ENCODE measurements around the gene PRR14L. TPM values are rescaled to one million over a fixed set of nuclear protein-coding genes. Genes with fewer than 3 reads are reported as not detected.
"Not testable (repeated sequence)": the region's sequence is repeated elsewhere in the genome, so short reads cannot be mapped to it uniquely, and the experiment has no call there.

Gene PRR14L
- total RNA-seq = 10 to 100 TPM; 63.5 to 72.4 TPM

DNA sequence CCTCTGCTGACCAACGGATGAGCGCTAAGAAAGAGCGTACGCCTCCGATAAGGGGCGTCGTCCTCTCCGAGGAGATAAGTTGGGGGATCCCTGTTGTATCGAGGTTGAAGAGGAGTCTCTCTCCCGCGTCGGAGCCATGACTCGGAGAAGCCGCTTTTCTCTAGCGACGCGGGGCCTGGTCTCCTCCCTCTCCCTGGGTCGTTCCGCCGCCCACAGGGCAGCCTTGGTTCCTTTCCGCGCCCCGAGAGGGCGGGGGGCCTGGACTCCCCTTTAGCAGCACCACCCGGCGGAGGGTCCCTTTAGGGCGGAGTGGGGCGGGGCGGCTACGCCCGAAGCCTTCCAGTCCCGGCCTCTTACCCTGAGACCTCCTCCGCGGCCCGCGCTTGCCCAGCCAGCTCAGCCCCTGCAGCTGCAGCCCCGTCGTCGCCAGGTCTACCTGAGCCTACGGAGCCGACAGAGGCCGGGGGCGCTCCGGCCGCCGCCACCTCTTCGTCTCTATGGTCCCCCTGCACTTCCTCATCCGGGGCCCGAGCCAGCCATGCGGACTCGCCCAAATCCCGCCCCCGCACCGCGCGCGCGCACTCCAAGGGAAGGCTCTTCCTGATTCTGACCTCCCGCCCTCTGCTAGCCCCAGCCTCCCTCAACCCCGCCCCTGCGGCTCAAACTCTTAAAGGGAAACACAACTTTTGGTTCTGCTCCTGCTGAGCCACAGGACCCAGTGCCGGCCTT, at the start of gene PRR14L:
Gene PRR14L (minus strand): TSS at position 497 of the 729 bp plus-strand sequence. CDS start 11,272 bp downstream, outside the sequence.
- H3K9me3 Mint-ChIP-seq = no peaks in the 10 kb centered on the region
- CTCF ChIA-PET = interaction anchor here (1.0 to 2.8 kb wide), 3 partner anchors 10 to 84 kb away, joined by 3 to 6 read pairs (median 3); no protein-coding TSS in a partner anchor
- H3K4me1 Mint-ChIP-seq = peaks cover 54% of the 10 kb centered on the region
- H3K36me3 Mint-ChIP-seq (ENCODE audit: low read depth) = peaks cover 16% of the 10 kb centered on the region
- POLR2A ChIA-PET = no interaction called here
- peak within 1 kb of the TSS; percentile 89 for H3K4me3 Mint-ChIP-seq
- DNase-seq = peak; percentile 98
- H3K27me3 Mint-ChIP-seq = no peaks in the 10 kb centered on the region
- H3K27ac Mint-ChIP-seq = peak within 1 kb of the TSS; percentile 95

- H3K9me3 Mint-ChIP-seq, H3K4me1 Mint-ChIP-seq, H3K27ac Mint-ChIP-seq, CTCF ChIA-PET, DNase-seq, POLR2A ChIA-PET, H3K27me3 Mint-ChIP-seq, H3K4me3 Mint-ChIP-seq: not testable (repeated sequence)
- H3K36me3 Mint-ChIP-seq (ENCODE audit: low read depth) = peaks cover 30% of the 10 kb centered on the region
These were observed 49.4 kb upstream of the PRR14L start for GRCh38 chr22:31799358-31799757.

DNA sequence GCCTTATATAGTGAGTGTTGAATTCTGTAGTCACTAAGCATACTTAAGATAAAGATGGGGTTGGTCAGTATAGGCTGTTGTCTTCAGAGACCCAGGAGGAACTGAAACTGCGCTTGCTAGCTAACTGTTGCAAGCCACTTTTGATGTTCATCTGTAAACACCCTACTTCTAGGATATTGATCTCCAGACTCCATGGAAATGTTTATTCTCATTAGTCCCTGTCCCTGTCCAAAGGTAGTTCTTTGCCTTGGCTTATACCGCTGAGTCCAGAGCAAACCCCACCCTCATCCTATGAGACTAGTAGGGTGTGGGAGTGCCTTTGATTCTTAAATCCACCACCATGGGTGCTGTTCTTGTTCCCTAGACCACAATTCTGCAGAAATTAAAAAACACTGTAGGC, 40.3 kb upstream of the PRR14L start:
- POLR2A ChIA-PET = no interaction called here
- no peaks in the 10 kb centered on the region for H3K9me3 Mint-ChIP-seq
- H3K27me3 Mint-ChIP-seq = no peaks in the 10 kb centered on the region
- peaks cover 14% of the 10 kb centered on the region for H3K36me3 Mint-ChIP-seq (ENCODE audit: low read depth)
- H3K27ac Mint-ChIP-seq = no peak overlapping the region
- H3K4me1 Mint-ChIP-seq = peaks cover 5% of the 10 kb centered on the region
- CTCF ChIA-PET = no interaction called here
- no peak overlapping the region for H3K4me3 Mint-ChIP-seq
- no peak for DNase-seq

DNA sequence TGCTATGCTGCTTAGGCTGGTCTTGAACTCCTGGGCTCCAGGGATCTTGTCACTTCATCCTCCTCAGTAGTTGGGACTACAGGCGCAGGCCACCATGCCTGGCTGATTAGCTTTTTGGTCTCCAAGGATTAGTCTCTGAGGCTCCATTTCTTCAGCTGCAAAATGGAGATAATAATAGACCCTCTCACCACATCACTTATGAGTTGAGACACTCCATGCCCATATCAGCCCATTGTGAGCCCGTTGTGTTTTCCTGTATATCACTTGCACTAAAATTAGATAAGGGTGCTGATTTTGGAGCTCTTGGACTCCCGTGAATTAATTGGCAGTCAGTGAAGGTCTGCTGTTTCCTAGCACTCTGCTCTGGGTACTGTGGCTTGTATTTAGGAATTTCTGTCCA, 39.9 kb upstream of the PRR14L start:
- no peak for DNase-seq

GRCh38 chr22:31776231-31776630, 26.3 kb upstream of the PRR14L start:
- no peak overlapping the region for H3K4me3 Mint-ChIP-seq
- H3K27ac Mint-ChIP-seq = no peak overlapping the region
- DNase-seq = no peak
- no peaks in the 10 kb centered on the region for H3K4me1 Mint-ChIP-seq
- peaks cover 36% of the 10 kb centered on the region for H3K36me3 Mint-ChIP-seq (ENCODE audit: low read depth)
- CTCF ChIA-PET = no interaction called here
- POLR2A ChIA-PET = no interaction called here
- H3K9me3 Mint-ChIP-seq = no peaks in the 10 kb centered on the region
- no peaks in the 10 kb centered on the region for H3K27me3 Mint-ChIP-seq

More for the DNA sequence above, 39.9 kb upstream of the PRR14L start:
- no peak overlapping the region for H3K4me3 Mint-ChIP-seq
- H3K4me1 Mint-ChIP-seq = peaks cover 5% of the 10 kb centered on the region
- POLR2A ChIA-PET = no interaction called here
- H3K9me3 Mint-ChIP-seq = no peaks in the 10 kb centered on the region
- H3K27me3 Mint-ChIP-seq = no peaks in the 10 kb centered on the region
- peaks cover 18% of the 10 kb centered on the region for H3K36me3 Mint-ChIP-seq (ENCODE audit: low read depth)
- H3K27ac Mint-ChIP-seq = no peak overlapping the region
- CTCF ChIA-PET = no interaction called here

DNA sequence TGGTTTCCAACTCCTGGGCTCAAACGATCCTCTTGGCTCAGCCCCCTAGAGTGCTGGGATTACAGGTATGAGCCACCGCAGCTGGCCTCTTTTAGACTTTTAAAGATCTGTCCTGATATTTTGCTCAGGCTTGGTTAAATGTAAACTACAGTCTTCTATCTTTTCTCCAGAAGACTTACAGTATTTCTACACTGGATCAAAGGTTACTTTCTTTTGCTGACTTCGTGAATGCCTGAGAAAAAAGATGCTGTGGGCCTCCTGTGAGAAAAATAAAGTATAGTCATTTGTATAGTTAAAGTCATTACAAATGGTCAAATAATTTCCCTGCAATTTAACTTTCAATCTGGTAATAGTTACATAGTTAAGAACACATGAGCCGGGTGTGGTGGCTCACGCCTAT, 23.5 kb upstream of the PRR14L start:
- DNase-seq = no peak
- Mint-ChIP-seq H3K4me1 (no peaks in the 10 kb centered on the region), H3K36me3 (ENCODE audit: low read depth) (peaks cover 24% of the 10 kb centered on the region), H3K27me3 (no peaks in the 10 kb centered on the region), H3K27ac (no peak overlapping the region), H3K4me3 (no peak overlapping the region), H3K9me3 (no peaks in the 10 kb centered on the region)
- POLR2A ChIA-PET = no interaction called here
- CTCF ChIA-PET = interaction anchor here (1.1 kb wide), 1 partner anchor 9 kb away, joined by 3 read pairs; no protein-coding TSS in a partner anchor

- POLR2A ChIA-PET = no interaction called here
- H3K4me1 Mint-ChIP-seq = no peaks in the 10 kb centered on the region
- H3K9me3 Mint-ChIP-seq = no peaks in the 10 kb centered on the region
- peaks cover 27% of the 10 kb centered on the region for H3K36me3 Mint-ChIP-seq (ENCODE audit: low read depth)
- no peak overlapping the region for H3K4me3 Mint-ChIP-seq
- CTCF ChIA-PET = interaction anchor here (0.6 to 0.7 kb wide), 2 partner anchors 84 to 202 kb away, joined by 3 read pairs; no protein-coding TSS in a partner anchor
- H3K27ac Mint-ChIP-seq = no peak overlapping the region
- H3K27me3 Mint-ChIP-seq = no peaks in the 10 kb centered on the region
- no peak for DNase-seq
These were observed 18.6 kb upstream of the PRR14L start for GRCh38 chr22:31768422-31769059.

DNA sequence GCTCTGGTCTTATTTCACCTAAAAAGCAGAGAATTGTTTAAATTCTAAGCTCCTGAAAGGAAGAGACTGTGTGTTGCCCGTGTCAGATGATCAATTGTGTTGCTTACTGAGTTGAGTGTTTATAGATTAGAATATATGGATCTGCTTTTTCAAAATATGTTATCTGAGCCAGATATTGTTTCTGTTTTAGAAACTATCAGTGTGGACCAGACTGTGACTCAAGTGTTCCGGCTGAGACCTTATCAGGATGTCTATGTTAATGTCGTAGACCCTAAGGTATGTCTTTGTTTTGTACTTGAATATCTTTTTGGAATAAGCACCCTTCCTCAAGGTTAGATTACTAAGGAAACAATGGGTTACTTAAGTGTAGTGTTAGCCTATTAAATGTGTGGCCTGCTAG, 14.9 kb upstream of the PRR14L start:
- no peak for DNase-seq
- ChIA-PET POLR2A (no interaction called here), CTCF (no interaction called here)
- Mint-ChIP-seq H3K36me3 (ENCODE audit: low read depth) (peaks cover 35% of the 10 kb centered on the region), H3K4me3 (no peak overlapping the region), H3K9me3 (no peaks in the 10 kb centered on the region), H3K27ac (no peak overlapping the region), H3K27me3 (no peaks in the 10 kb centered on the region), H3K4me1 (no peaks in the 10 kb centered on the region)

DNA sequence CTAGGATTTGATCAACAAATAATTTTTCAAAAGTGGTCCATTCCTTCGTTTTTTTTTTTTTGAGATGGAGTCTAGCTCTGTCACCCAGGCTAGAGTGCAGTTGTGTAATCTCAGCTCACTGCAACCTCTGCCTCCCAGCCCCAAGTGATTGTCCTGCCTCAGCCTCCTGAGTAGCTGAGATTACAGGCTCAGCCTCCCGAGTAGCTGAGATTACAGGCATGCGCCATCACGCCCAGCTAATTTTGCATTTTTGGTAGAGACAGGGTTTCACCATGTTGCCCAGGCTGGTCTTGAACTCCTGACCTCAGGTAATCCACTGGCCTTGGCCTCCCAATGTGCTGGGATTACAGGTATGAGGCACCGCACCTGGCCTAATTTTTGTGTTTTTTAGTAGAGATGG, 8.9 kb upstream of the PRR14L start:
- Mint-ChIP-seq H3K4me1 (peaks cover 22% of the 10 kb centered on the region), H3K36me3 (ENCODE audit: low read depth) (peaks cover 11% of the 10 kb centered on the region)
- CTCF ChIA-PET = interaction anchor here (0.6 to 1.3 kb wide), 4 partner anchors 9 to 480 kb away, joined by 3 read pairs; partner anchors contain the start of genes DRG1 and PRR14L
- H3K4me3 Mint-ChIP-seq, H3K27ac Mint-ChIP-seq, POLR2A ChIA-PET, H3K27me3 Mint-ChIP-seq, H3K9me3 Mint-ChIP-seq, DNase-seq: not testable (repeated sequence)

- Mint-ChIP-seq H3K4me1 (peaks cover 34% of the 10 kb centered on the region), H3K4me3 (no peak overlapping the region), H3K9me3 (no peaks in the 10 kb centered on the region), H3K27ac (no peak overlapping the region), H3K36me3 (ENCODE audit: low read depth) (peaks cover 11% of the 10 kb centered on the region), H3K27me3 (no peaks in the 10 kb centered on the region)
- no peak for DNase-seq
- ChIA-PET POLR2A (no interaction called here), CTCF (no interaction called here)
These were observed 7.3 kb upstream of the PRR14L start for GRCh38 chr22:31757265-31757664.

- H3K4me1 Mint-ChIP-seq = peaks cover 45% of the 10 kb centered on the region
- no peaks in the 10 kb centered on the region for H3K9me3 Mint-ChIP-seq
- H3K27ac Mint-ChIP-seq = peak overlapping the region; percentile 100
- no peaks in the 10 kb centered on the region for H3K36me3 Mint-ChIP-seq (ENCODE audit: low read depth)
- H3K4me3 Mint-ChIP-seq = peak overlapping the region; percentile 75
- ChIA-PET POLR2A (no interaction called here), CTCF (interaction anchor here (0.7 to 0.9 kb wide), 2 partner anchors 64 to 411 kb away, joined by 4 to 5 read pairs; no protein-coding TSS in a partner anchor)
- no peak for DNase-seq
- no peaks in the 10 kb centered on the region for H3K27me3 Mint-ChIP-seq
These were observed 4.9 kb upstream of the PRR14L start for GRCh38 chr22:31754813-31755212.

- Mint-ChIP-seq H3K27me3 (no peaks in the 10 kb centered on the region), H3K36me3 (ENCODE audit: low read depth) (no peaks in the 10 kb centered on the region), H3K9me3 (no peaks in the 10 kb centered on the region), H3K4me3 (peak within 1 kb of the TSS; percentile 75), H3K4me1 (peaks cover 47% of the 10 kb centered on the region), H3K27ac (peak within 1 kb of the TSS; percentile 100)
- ChIA-PET POLR2A (interaction anchor here (0.5 to 1.0 kb wide), 4 partner anchors 77 to 196 kb away, joined by 3 to 5 read pairs (median 4); no protein-coding TSS in a partner anchor), CTCF (interaction anchor here (1.6 kb wide), 1 partner anchor 217 kb away, joined by 4 read pairs; no protein-coding TSS in a partner anchor)
- peak; percentile 95 for DNase-seq
These were observed 3.9 kb upstream of the PRR14L start, which contains the start of gene DEPDC5 for GRCh38 chr22:31753634-31754501. Gene DEPDC5, plus strand, starts transcription at chr22:31754019. Its CDS starts 903 bp downstream, at chr22:31754922.
